Ishikawa (cell line): ENCODE data around the gene MGST1.

Experiments used
- EGR1 ChIP-seq: IDR thresholded peaks from 2 replicates; pipeline ENCODE4 v1.6.1; 2012
- EP300 ChIP-seq: IDR thresholded peaks from 2 replicates; pipeline ENCODE4 v1.6.1; 2012; ENCODE audit warnings: borderline replicate concordance
- FOXM1 ChIP-seq: IDR thresholded peaks from 2 replicates; pipeline ENCODE4 v1.6.1; 2012; ENCODE audit warnings: low read depth, borderline replicate concordance
- RAD21 ChIP-seq: IDR thresholded peaks from 2 replicates; pipeline ENCODE4 v1.6.1; 2012; ENCODE audit warnings: low read depth
- TAF1 ChIP-seq: IDR thresholded peaks from 2 replicates; pipeline ENCODE4 v1.6.1; 2012; ENCODE audit warnings: low read depth, mild to moderate bottlenecking
- ZBTB7A ChIP-seq: IDR thresholded peaks from 2 replicates; pipeline ENCODE4 v1.6.1; 2012; ENCODE audit warnings: low read depth

- TF ChIP-seq TAF1 = no peak
- TF ChIP-seq ZBTB7A = no peak
- no peak for TF ChIP-seq EP300
- no peak for TF ChIP-seq EGR1
- TF ChIP-seq FOXM1 = no peak
- no peak for TF ChIP-seq RAD21
These were observed 59.9 kb downstream of the MGST1 start for GRCh38 chr12:16407346-16407745.
